ENCODE data around the gene DCUN1D3. TPM values are rescaled to one million over a fixed set of nuclear protein-coding genes. Genes with fewer than 3 reads are reported as not detected.
A peak's percentile ranks its signal among the peaks of the same experiment; 100 is the strongest.
"Not testable (repeated sequence)": the region's sequence is repeated elsewhere in the genome, so short reads cannot be mapped to it uniquely, and the experiment has no call there.

DCUN1D3 gene
- total and polyA plus RNA-seq, 2 experiments from 2014 or later = 8.5 to 13.7 TPM

- Mint-ChIP-seq H3K27me3 (ENCODE audit: insufficient read depth, low read depth, poor library complexity) (peaks cover 3% of the 10 kb centered on the region), H3K9me3 (no peaks in the 10 kb centered on the region), H3K4me1 (peaks cover 41% of the 10 kb centered on the region), H3K36me3 (ENCODE audit: low read depth) (peaks cover 29% of the 10 kb centered on the region), H3K27ac (peak overlapping the region; percentile 88), H3K4me3 (no peak overlapping the region)
- Histone ChIP-seq H4K20me1 (replicated peaks; ENCODE audit: insufficient read depth) (no peaks in the 10 kb centered on the region; the same call in 1 of the 2 replicates), H3K27me3 (ENCODE audit: insufficient read depth) (no peaks in the 10 kb centered on the region), H3K36me3 (ENCODE audit: insufficient read depth) (no peaks in the 10 kb centered on the region), H3K4me1 (ENCODE audit: insufficient read depth) (peaks cover 24% of the 10 kb centered on the region), H3K9me2 (ENCODE audit: insufficient read depth) (peaks cover 6% of the 10 kb centered on the region; the same call in 1 of the 2 replicates), H3K27ac (ENCODE audit: low read depth) (peak overlapping the region; percentile 30; the same call in 1 of the 2 replicates), H3K4me2 (no peak overlapping the region), H3K79me2 (replicated peaks; ENCODE audit: insufficient read depth) (peaks cover 77% of the 10 kb centered on the region), H2AFZ (no peak overlapping the region), H3K4me3 (no peak overlapping the region), H3F3A (replicated peaks; ENCODE audit: low read depth) (no peaks in the 10 kb centered on the region)
- DNase-seq (ENCODE audit: low spot score) (no peak), ATAC-seq (no peak)
- TF ChIP-seq ZNF331 (CRISPR knock-in tag; IDR thresholded peaks at IDR 0.05; ENCODE audit: low read depth) = no peak
- no peak for TF ChIP-seq POLR2AphosphoS5 (IDR thresholded peaks at IDR 0.05; ENCODE audit: low read depth)
- TF ChIP-seq JUNB (IDR thresholded peaks at IDR 0.05; ENCODE audit: unreplicated experiment) = no peak
- TF ChIP-seq ZNF114 (CRISPR knock-in tag; IDR thresholded peaks at IDR 0.05) = no peak
- no peak for TF ChIP-seq EZH2phosphoT487 (IDR thresholded peaks at IDR 0.05; ENCODE audit: unreplicated experiment)
These were observed 34.6 kb downstream of the DCUN1D3 start for GRCh38 chr16:20865420-20866131.

DNA sequence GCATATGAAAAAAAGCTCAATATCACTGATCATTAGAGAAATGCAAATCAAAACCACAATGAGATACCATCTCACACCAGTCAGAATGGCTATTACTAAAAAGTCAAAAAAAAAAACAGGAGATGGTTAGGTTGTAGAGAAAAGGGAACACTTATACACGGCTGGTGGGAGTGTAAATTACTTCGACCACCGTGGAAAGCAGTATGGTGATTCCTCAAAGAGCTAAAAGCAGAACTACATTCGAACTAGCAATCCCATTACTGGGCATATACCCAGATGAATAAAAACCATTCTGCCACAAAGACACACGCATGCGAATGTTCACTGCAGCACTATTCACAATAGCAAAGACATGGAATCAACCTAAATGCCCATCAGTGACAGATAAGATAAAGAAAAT, 35.8 kb downstream of the DCUN1D3 start:
- not testable (repeated sequence) for H3K27ac ChIP-seq (ENCODE audit: low read depth); ATAC-seq

GRCh38 chr16:20862162-20862960, 37.8 kb downstream of the DCUN1D3 start:
- Histone ChIP-seq H3K4me1 (ENCODE audit: insufficient read depth) (peaks cover 48% of the 10 kb centered on the region), H3K36me3 (ENCODE audit: insufficient read depth) (no peaks in the 10 kb centered on the region; the same call in 1 of the 2 replicates), H3K27me3 (ENCODE audit: insufficient read depth) (no peaks in the 10 kb centered on the region), H4K20me1 (replicated peaks; ENCODE audit: insufficient read depth) (no peaks in the 10 kb centered on the region; the same call in 1 of the 2 replicates), H3K4me2 (no peak overlapping the region), H3F3A (replicated peaks; ENCODE audit: low read depth) (no peaks in the 10 kb centered on the region), H2AFZ (no peak overlapping the region), H3K27ac (ENCODE audit: low read depth) (no peak overlapping the region), H3K4me3 (no peak overlapping the region), H3K79me2 (replicated peaks; ENCODE audit: insufficient read depth) (peaks cover 50% of the 10 kb centered on the region), H3K9me2 (ENCODE audit: insufficient read depth) (peaks cover 6% of the 10 kb centered on the region; the same call in 1 of the 2 replicates)
- no peak overlapping the region for H3K4me3 Mint-ChIP-seq
- H3K27ac Mint-ChIP-seq = peak overlapping the region; percentile 23; the same call in 1 of the 2 replicates
- peaks cover 32% of the 10 kb centered on the region for H3K36me3 Mint-ChIP-seq (ENCODE audit: low read depth)
- H3K4me1 Mint-ChIP-seq = peaks cover 53% of the 10 kb centered on the region
- no peak for ATAC-seq
- H3K9me3 Mint-ChIP-seq = no peaks in the 10 kb centered on the region
- no peak for DNase-seq (ENCODE audit: low spot score)
- H3K27me3 Mint-ChIP-seq (ENCODE audit: insufficient read depth, low read depth, poor library complexity) = peaks cover 9% of the 10 kb centered on the region
- TF ChIP-seq STAT1 (IDR thresholded peaks at IDR 0.05; ENCODE audit: unreplicated experiment) = no peak
- no peak for TF ChIP-seq CTCF (conservative IDR thresholded peaks at IDR 0.05; ENCODE audit: low read depth in 2 of 2)
- no peak for TF ChIP-seq ETS1 (IDR thresholded peaks at IDR 0.05)
- no peak for TF ChIP-seq POLR2AphosphoS5 (IDR thresholded peaks at IDR 0.05; ENCODE audit: low read depth)
- TF ChIP-seq EZH2 (IDR thresholded peaks at IDR 0.05; ENCODE audit: low read depth, unreplicated experiment) = no peak
- no peak for TF ChIP-seq JUNB (IDR thresholded peaks at IDR 0.05; ENCODE audit: unreplicated experiment)
- TF ChIP-seq NANOG (IDR thresholded peaks at IDR 0.05; ENCODE audit: borderline replicate concordance) = no peak
- TF ChIP-seq REST (IDR thresholded peaks at IDR 0.05; ENCODE audit: unreplicated experiment) = no peak

More for the DNA sequence above, 35.8 kb downstream of the DCUN1D3 start:
- not testable (repeated sequence) for DNase-seq (ENCODE audit: low spot score); H3K4me3 Mint-ChIP-seq; H3F3A ChIP-seq (replicated peaks; ENCODE audit: low read depth); H3K27me3 Mint-ChIP-seq (ENCODE audit: insufficient read depth, low read depth, poor library complexity); H2AFZ ChIP-seq; H3K4me3 ChIP-seq; H3K9me3 Mint-ChIP-seq; H3K36me3 ChIP-seq (ENCODE audit: insufficient read depth); H3K9me2 ChIP-seq (ENCODE audit: insufficient read depth); H4K20me1 ChIP-seq (replicated peaks; ENCODE audit: insufficient read depth); H3K4me2 ChIP-seq; H3K27me3 ChIP-seq (ENCODE audit: insufficient read depth)
- Histone ChIP-seq H3K4me1 (ENCODE audit: insufficient read depth) (peaks cover 36% of the 10 kb centered on the region), H3K79me2 (replicated peaks; ENCODE audit: insufficient read depth) (peaks cover 69% of the 10 kb centered on the region)
- peaks cover 35% of the 10 kb centered on the region for H3K36me3 Mint-ChIP-seq (ENCODE audit: low read depth)
- H3K4me1 Mint-ChIP-seq = peaks cover 52% of the 10 kb centered on the region
- H3K27ac Mint-ChIP-seq = peak overlapping the region; percentile 50; the same call in 1 of the 2 replicates
